Peyer's patch (tissue), 4 donors: Measurements from ENCODE around the gene EFCAB10. TPM values are rescaled to one million over a fixed set of nuclear protein-coding genes. Genes with fewer than 3 reads are reported as not detected.

Experiments
- DNase-seq, 3 donors: peaks; one replicate each; pipeline ENCODE4 v3.0.0-alpha.2; 2017 to 2019
- H3K27ac ChIP-seq, 4 donors: fragments of 200-600 bp; sonication (generic); one replicate each; pipeline ENCODE4 v1.5.1; 2016 to 2019
- H3K27me3 ChIP-seq, 2 donors: fragments of 200-600 bp; sonication (generic); one replicate each; pipeline ENCODE4 v1.5.1; 2019
- H3K36me3 ChIP-seq, 3 donors: fragments of 200-600 bp; sonication (generic); one replicate each; pipeline ENCODE4 v1.5.1; 2016 to 2019
- H3K4me1 ChIP-seq, 4 donors: fragments of 200-600 bp; sonication (generic); one replicate each; pipeline ENCODE4 v1.5.1; 2016 to 2019
- H3K4me3 ChIP-seq, 4 donors: fragments of 200-600 bp; sonication (generic); 1 replicate in 3 of 4; 2 replicates in 1 of 4; pipeline ENCODE4 v1.5.1; 2016 to 2019; ENCODE audit warnings: mild to moderate bottlenecking in 1 of 4
- H3K9me3 ChIP-seq, 4 donors: fragments of 200-600 bp; sonication (generic); one replicate each; pipeline ENCODE4 v1.5.1; 2016 to 2019; ENCODE audit warnings: mild to moderate bottlenecking in 1 of 4
- CTCF ChIP-seq, 6 experiments: fragments of 450-650 bp in 4 of 6; fragments of 200-600 bp in 2 of 6; sonication (generic) in 1 of 6; IDR thresholded peaks; one replicate each; pipeline ENCODE4 v1.5.1; 2017 to 2019; ENCODE audit warnings: antibody characterized with exemption in 6 of 6, mild to moderate bottlenecking in 3 of 6, moderate library complexity in 1 of 6
- POLR2A ChIP-seq, 2 donors: fragments of 450-650 bp; IDR thresholded peaks; one replicate each; pipeline ENCODE4 v1.5.1; 2017; ENCODE audit warnings: antibody characterized with exemption in 2 of 2, mild to moderate bottlenecking in 2 of 2, moderate library complexity in 2 of 2
- total RNA-seq, 4 donors: library from RNA; depleted of rRNA; stranded (reverse); fragments of >200 nt; gene quantifications; one replicate each; pipeline ENCODE4 v1.1.0, GENCODE V29; 2016

EFCAB10 gene
- total RNA-seq, result not detected

GRCh38 chr7:105581066-105581811 is at the start of gene EFCAB10:
Gene EFCAB10, minus strand, starts transcription at chr7:105581493. Its CDS starts 30 bp downstream, at chr7:105581463.
- Histone ChIP-seq H3K36me3 (no peaks in the 10 kb centered on the region), H3K4me1 (peaks cover 0 to 6% (median 0%) of the 10 kb centered on the region in 4 donors), H3K9me3 (no peaks in the 10 kb centered on the region), H3K27ac (no peak within 1 kb of the TSS), H3K4me3 (peak within 1 kb of the TSS in 3 of 4 donors; percentile 11 to 38 (median 26)), H3K27me3 (no peaks in the 10 kb centered on the region)
- TF ChIP-seq CTCF (IDR thresholded peaks at IDR 0.05) (peak in 1 of 6 experiments; percentile 12), POLR2A (IDR thresholded peaks at IDR 0.05) (no peak)
- peak; percentile 40 to 76 (median 71) for DNase-seq

GRCh38 chr7:105625986-105626385 is 44.7 kb upstream of the EFCAB10 start:
- no peak for DNase-seq
- Histone ChIP-seq H3K4me3 (no peak overlapping the region), H3K9me3 (no peaks in the 10 kb centered on the region), H3K36me3 (peaks cover 0 to 23% (median 0%) of the 10 kb centered on the region in 3 donors), H3K4me1 (no peaks in the 10 kb centered on the region), H3K27me3 (no peaks in the 10 kb centered on the region), H3K27ac (no peak overlapping the region)
- TF ChIP-seq POLR2A (IDR thresholded peaks at IDR 0.05) (no peak), CTCF (IDR thresholded peaks at IDR 0.05) (no peak)

- peaks cover 0 to 28% (median 0%) of the 10 kb centered on the region in 3 donors for H3K36me3 ChIP-seq
- no peaks in the 10 kb centered on the region for H3K4me1 ChIP-seq
- H3K4me3 ChIP-seq, result no peak overlapping the region
- H3K27me3 ChIP-seq, result no peaks in the 10 kb centered on the region
- H3K9me3 ChIP-seq, result no peaks in the 10 kb centered on the region
- no peak for DNase-seq
- H3K27ac ChIP-seq, result no peak overlapping the region
- TF ChIP-seq CTCF (IDR thresholded peaks at IDR 0.05) (no peak), POLR2A (IDR thresholded peaks at IDR 0.05) (no peak)
Observed at GRCh38 chr7:105623906-105624305, 42.6 kb upstream of the EFCAB10 start.

GRCh38 chr7:105623378-105623777 is 42.1 kb upstream of the EFCAB10 start:
- H3K36me3 ChIP-seq, result peaks cover 0 to 32% (median 0%) of the 10 kb centered on the region in 3 donors

GRCh38 chr7:105622106-105622731 is 40.9 kb upstream of the EFCAB10 start:
- no peak for DNase-seq
- Histone ChIP-seq H3K36me3 (peaks cover 0 to 35% (median 0%) of the 10 kb centered on the region in 3 donors), H3K9me3 (no peaks in the 10 kb centered on the region), H3K4me1 (no peaks in the 10 kb centered on the region), H3K4me3 (no peak overlapping the region), H3K27me3 (no peaks in the 10 kb centered on the region), H3K27ac (peak overlapping the region in 1 of 4 donors; percentile 14)
- TF ChIP-seq CTCF (IDR thresholded peaks at IDR 0.05), result no peak
- TF ChIP-seq POLR2A (IDR thresholded peaks at IDR 0.05), result no peak

More at GRCh38 chr7:105623378-105623777, 42.1 kb upstream of the EFCAB10 start:
- Histone ChIP-seq H3K27ac (no peak overlapping the region), H3K9me3 (no peaks in the 10 kb centered on the region), H3K4me1 (no peaks in the 10 kb centered on the region), H3K4me3 (no peak overlapping the region), H3K27me3 (no peaks in the 10 kb centered on the region)
- no peak for TF ChIP-seq POLR2A (IDR thresholded peaks at IDR 0.05)
- TF ChIP-seq CTCF (IDR thresholded peaks at IDR 0.05), result no peak
- no peak for DNase-seq
